ENCODE results near the gene HFE. TPM values are rescaled to one million over a fixed set of nuclear protein-coding genes. Genes with fewer than 3 reads are reported as not detected.

Gene HFE
- total and polyA plus RNA-seq, 2 of the 13 experiments (the other 11 are each of a cell fraction or from before 2014, with no cell fraction given) = 3.7 to 6.3 TPM

DNA sequence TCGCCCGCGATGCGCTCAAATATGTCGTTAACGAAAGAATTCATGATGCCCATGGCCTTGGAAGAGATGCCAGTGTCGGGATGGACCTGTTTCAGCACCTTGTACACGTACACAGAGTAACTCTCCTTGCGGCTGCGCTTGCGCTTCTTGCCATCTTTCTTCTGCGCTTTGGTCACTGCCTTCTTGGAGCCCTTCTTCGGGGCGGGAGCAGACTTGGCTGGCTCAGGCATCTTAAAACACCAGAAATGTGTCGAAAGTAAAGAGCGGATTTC is 36.4 kb downstream of the HFE start (continued):
- TF ChIP-seq, protein P1, sequence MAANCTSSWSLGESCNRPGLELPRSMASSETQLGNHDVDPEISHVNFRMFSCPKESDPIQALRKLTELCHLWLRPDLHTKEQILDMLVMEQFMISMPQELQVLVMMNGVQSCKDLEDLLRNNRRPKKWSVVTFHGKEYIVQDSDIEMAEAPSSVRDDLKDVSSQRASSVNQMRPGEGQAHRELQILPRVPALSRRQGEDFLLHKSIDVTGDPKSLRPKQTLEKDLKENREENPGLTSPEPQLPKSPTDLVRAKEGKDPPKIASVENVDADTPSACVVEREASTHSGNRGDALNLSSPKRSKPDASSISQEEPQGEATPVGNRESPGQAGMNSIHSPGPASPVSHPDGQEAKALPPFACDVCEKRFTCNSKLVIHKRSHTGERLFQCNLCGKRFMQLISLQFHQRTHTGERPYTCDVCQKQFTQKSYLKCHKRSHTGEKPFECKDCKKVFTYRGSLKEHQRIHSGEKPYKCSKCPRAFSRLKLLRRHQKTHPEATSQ (CRISPR knock-in tag; IDR thresholded peaks at IDR 0.05; ENCODE audit: borderline replicate concordance) = 0 out of 2 replicates have a peak, but pooled peaks have one; percentile 68
- TF ChIP-seq ZNF281 (CRISPR knock-in tag; IDR thresholded peaks at IDR 0.05; ENCODE audit: borderline replicate concordance) (no peak), ZNF720 (CRISPR knock-in tag; IDR thresholded peaks at IDR 0.05) (no peak), ZC3H4 (CRISPR knock-in tag; IDR thresholded peaks at IDR 0.05; ENCODE audit: borderline replicate concordance) (0 out of 2 replicates have a peak, but pooled peaks have one; percentile 99), ZNF644 (CRISPR knock-in tag; IDR thresholded peaks at IDR 0.05; ENCODE audit: low read depth) (no peak), SNRNP70 (IDR thresholded peaks at IDR 0.05; ENCODE audit: low read depth, low read length) (no peak), EHMT2 (IDR thresholded peaks at IDR 0.05; ENCODE audit: borderline replicate concordance, low read depth, low read length) (no peak), POLR2AphosphoS2 (IDR thresholded peaks at IDR 0.05; ENCODE audit: low read depth, low read length) (peak; percentile 34; the same call in 1 of the 2 replicates), ERF (CRISPR knock-in tag; IDR thresholded peaks at IDR 0.05) (no peak; the same call in 1 of the 2 replicates), ZNF180 (CRISPR knock-in tag; IDR thresholded peaks at IDR 0.05; ENCODE audit: borderline replicate concordance, low read depth) (peak; percentile 83; the same call in 1 of the 2 replicates), GTF2F1 (IDR thresholded peaks at IDR 0.05; ENCODE audit: low read length) (peak; percentile 32; the same call in 1 of the 2 replicates), ZNF615 (CRISPR knock-in tag; IDR thresholded peaks at IDR 0.05; ENCODE audit: borderline replicate concordance) (0 out of 2 replicates have a peak, but pooled peaks have one; percentile 60), MXI1 (IDR thresholded peaks at IDR 0.05; ENCODE audit: borderline replicate concordance, low read depth, low read length) (no peak), ZNF790 (CRISPR knock-in tag; IDR thresholded peaks at IDR 0.05; ENCODE audit: borderline replicate concordance) (no peak), ISL2 (CRISPR knock-in tag; IDR thresholded peaks at IDR 0.05) (no peak; the same call in 1 of the 2 replicates), ZNF724P (CRISPR knock-in tag; IDR thresholded peaks at IDR 0.05; ENCODE audit: borderline replicate concordance) (no peak), SETDB1 (CRISPR knock-in tag; IDR thresholded peaks at IDR 0.05; ENCODE audit: borderline replicate concordance) (no peak), CBX5 (CRISPR knock-in tag; IDR thresholded peaks at IDR 0.05; ENCODE audit: borderline replicate concordance) (peak; percentile 53; the same call in 1 of the 2 replicates), ZC3H13 (CRISPR knock-in tag; IDR thresholded peaks at IDR 0.05) (peak; percentile 1; the same call in 1 of the 2 replicates), POLR2AphosphoS5 (IDR thresholded peaks at IDR 0.05; ENCODE audit: low read depth, low read length) (peak; percentile 72), ZNF160 (CRISPR knock-in tag; IDR thresholded peaks at IDR 0.05) (peak; percentile 46; the same call in 1 of the 2 replicates), ZNF367 (CRISPR knock-in tag; IDR thresholded peaks at IDR 0.05; ENCODE audit: borderline replicate concordance) (peak; percentile 75; the same call in 1 of the 2 replicates), NFE2L1 (CRISPR knock-in tag; IDR thresholded peaks at IDR 0.05; ENCODE audit: borderline replicate concordance) (no peak; the same call in 1 of the 2 replicates), ZFP37 (CRISPR knock-in tag; IDR thresholded peaks at IDR 0.05; ENCODE audit: borderline replicate concordance) (peak; percentile 86; the same call in 1 of the 2 replicates), NFKB2 (CRISPR knock-in tag; IDR thresholded peaks at IDR 0.05; ENCODE audit: borderline replicate concordance) (no peak; the same call in 1 of the 2 replicates)
- TF ChIP-seq, protein P2, sequence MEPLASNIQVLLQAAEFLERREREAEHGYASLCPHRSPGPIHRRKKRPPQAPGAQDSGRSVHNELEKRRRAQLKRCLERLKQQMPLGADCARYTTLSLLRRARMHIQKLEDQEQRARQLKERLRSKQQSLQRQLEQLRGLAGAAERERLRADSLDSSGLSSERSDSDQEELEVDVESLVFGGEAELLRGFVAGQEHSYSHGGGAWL (CRISPR knock-in tag; IDR thresholded peaks at IDR 0.05) = no peak
- TF ChIP-seq, protein P3, sequence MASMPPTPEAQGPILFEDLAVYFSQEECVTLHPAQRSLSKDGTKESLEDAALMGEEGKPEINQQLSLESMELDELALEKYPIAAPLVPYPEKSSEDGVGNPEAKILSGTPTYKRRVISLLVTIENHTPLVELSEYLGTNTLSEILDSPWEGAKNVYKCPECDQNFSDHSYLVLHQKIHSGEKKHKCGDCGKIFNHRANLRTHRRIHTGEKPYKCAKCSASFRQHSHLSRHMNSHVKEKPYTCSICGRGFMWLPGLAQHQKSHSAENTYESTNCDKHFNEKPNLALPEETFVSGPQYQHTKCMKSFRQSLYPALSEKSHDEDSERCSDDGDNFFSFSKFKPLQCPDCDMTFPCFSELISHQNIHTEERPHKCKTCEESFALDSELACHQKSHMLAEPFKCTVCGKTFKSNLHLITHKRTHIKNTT (CRISPR knock-in tag; IDR thresholded peaks at IDR 0.05) = 0 out of 2 replicates have a peak, but pooled peaks have one; percentile 82
